Breast epithelium (tissue), 3 donors: ENCODE measurements around the gene ANO7.

ENCODE experiments used
- CTCF ChIP-seq, 3 donors: fragments of 450-650 bp; IDR thresholded peaks; one replicate each; pipeline ENCODE4 v1.5.1; 2016 to 2017; ENCODE audit warnings: antibody characterized with exemption in 3 of 3, mild to moderate bottlenecking in 3 of 3, moderate library complexity in 3 of 3
- POLR2A ChIP-seq: fragments of 450-650 bp; IDR thresholded peaks from one replicate; pipeline ENCODE4 v1.6.1; 2016; ENCODE audit warnings: antibody characterized with exemption, mild to moderate bottlenecking, moderate library complexity
- POLR2AphosphoS5 ChIP-seq, 3 donors: sonication (generic); formaldehyde crosslinking; IDR thresholded peaks; one replicate each; pipeline ENCODE4 v1.6.1; 2017; ENCODE audit warnings: antibody characterized with exemption in 3 of 3

- TF ChIP-seq POLR2A (no peak), CTCF (IDR thresholded peaks at IDR 0.05) (no peak), POLR2AphosphoS5 (IDR thresholded peaks at IDR 0.05) (no peak)
Observed at GRCh38 chr2:241260911-241261310, 72.4 kb downstream of the ANO7 start.
